ENCODE measurements around the gene RCAN2.

DNA sequence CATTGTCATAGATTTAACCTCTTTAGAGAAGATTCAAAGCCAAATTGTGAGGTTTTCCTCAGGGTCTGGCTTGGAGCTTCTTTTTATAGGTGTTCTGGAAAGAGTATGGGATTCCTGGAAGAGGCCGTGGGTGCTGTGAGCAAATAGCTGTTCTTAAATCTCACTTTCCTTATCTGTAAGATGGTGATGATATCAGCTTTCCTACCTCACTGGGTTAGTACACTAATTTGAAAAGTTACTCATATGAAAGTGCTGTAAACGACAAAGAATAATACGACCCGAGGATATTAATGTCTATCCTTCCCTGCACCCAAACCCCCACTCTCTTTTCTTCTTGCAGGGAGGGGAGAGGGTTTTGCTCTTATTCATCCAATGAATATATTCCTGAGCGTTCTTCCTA, 203.6 kb downstream of the RCAN2 start:
- TF ChIP-seq, protein P1, sequence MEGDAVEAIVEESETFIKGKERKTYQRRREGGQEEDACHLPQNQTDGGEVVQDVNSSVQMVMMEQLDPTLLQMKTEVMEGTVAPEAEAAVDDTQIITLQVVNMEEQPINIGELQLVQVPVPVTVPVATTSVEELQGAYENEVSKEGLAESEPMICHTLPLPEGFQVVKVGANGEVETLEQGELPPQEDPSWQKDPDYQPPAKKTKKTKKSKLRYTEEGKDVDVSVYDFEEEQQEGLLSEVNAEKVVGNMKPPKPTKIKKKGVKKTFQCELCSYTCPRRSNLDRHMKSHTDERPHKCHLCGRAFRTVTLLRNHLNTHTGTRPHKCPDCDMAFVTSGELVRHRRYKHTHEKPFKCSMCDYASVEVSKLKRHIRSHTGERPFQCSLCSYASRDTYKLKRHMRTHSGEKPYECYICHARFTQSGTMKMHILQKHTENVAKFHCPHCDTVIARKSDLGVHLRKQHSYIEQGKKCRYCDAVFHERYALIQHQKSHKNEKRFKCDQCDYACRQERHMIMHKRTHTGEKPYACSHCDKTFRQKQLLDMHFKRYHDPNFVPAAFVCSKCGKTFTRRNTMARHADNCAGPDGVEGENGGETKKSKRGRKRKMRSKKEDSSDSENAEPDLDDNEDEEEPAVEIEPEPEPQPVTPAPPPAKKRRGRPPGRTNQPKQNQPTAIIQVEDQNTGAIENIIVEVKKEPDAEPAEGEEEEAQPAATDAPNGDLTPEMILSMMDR (conservative IDR thresholded peaks at IDR 0.05 in 1 of 2, IDR thresholded peaks at IDR 0.05 in 1 of 2; ENCODE audit: extremely low read depth in 1 of 2, insufficient read depth in 1 of 2, low read depth in 1 of 2, low read length in 2 of 2) = no peak
- no peak for TF ChIP-seq EZH2 (IDR thresholded peaks at IDR 0.05; ENCODE audit: borderline replicate concordance, low read length)

All from mammary epithelial cell (primary cell).